HG03354 (cell line): Measurements from ENCODE around the gene RPS6KA5.
"Not testable (repeated sequence)": the region's sequence is repeated elsewhere in the genome, so short reads cannot be mapped to it uniquely, and the experiment has no call there.

Experiments
- ATAC-seq: cut with Tn5 transposase; IDR thresholded peaks from one replicate; pipeline ENCODE4 v1.9.1; 2021; ENCODE audit warnings: mild to moderate bottlenecking; ENCODE audit not compliant: unreplicated experiment, poor library complexity, severe bottlenecking

The RPS6KA5 gene

DNA sequence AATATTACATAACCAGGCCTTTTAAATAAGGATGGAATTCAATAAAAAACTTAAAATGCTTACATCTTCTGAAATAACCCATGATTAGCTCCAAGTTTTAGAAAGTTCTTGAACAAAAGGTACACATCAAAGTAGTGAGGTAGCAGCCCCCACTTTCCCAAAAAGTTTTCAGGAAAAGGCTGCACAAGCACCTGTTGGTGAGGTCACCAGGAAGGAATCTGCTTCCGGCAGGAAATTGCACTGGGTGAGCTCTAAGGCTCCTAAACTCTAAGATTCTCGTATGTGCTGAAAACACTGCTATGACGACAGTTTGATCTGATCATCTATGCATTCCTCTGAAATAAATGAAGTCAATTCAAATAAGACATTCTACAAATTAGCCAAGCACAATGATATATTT is 210.0 kb downstream of the RPS6KA5 start:
- no peak for ATAC-seq

DNA sequence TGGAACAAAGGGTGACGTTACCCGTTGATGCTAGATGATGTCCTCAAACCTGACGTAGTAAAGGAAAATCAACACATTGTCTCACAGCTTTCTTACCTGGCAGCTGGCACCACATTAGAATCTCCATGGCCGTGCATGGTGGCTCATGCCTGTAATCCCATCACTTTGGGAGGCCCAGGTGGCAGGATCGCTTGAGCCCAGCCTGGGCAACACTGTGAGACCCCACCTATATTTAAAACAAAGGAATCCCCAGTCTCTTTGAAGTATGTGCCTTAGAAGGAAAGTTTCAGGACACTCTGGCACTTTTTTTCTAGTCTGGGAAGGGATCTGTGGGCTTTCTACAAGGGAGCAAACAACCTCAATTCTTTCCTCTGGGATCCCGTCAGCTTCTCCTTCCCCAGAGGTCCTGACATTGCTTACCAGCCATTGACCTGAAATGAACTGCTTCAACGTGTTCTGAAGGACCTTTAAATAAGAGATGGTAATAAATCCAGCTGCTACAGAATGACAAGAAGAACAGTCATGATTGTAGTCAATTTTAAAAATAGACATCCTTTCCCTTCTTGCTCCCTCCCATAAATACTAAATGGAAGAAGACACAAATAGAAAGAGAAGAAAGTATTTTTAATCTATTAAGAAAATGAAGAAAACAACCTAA is 210.5 kb downstream of the RPS6KA5 start:
- no peak for ATAC-seq

DNA sequence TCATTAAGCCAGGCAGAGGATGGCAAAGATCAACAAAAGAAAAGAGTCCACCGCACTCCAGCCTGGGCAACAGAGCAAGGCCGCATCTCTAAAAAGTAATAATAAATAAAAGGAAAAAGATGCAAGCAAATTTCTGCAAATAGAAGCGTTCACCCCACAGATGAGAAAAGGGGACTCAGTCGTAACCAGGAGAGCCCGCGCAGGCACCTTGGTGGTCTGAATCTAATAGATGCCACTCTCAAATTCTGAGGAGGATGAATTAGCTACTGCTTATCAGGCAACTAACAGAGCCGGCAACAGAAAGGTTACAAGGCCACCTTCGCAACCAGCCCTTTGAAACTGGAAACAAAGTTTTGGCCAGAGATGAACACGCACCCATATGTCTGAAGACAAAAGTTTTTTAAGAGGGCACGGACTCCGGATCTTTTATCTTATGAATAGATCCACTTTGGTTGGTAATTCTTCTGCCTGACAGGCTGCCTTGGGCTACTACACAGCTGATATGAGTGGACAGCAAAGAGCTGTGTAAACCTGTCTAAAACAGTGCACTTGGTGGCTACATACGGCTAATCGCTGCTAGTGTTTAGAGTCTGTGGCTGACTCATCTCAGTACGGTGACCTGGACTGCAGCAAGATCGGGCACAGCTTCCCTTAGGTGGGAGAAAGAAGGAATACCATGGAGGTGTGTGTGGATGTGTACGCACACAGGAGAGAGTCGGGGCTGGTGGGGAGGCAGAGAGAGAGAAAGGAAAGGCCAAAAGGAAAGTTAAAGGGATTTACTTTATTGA is 211.3 kb downstream of the RPS6KA5 start:
- ATAC-seq: no peak

DNA sequence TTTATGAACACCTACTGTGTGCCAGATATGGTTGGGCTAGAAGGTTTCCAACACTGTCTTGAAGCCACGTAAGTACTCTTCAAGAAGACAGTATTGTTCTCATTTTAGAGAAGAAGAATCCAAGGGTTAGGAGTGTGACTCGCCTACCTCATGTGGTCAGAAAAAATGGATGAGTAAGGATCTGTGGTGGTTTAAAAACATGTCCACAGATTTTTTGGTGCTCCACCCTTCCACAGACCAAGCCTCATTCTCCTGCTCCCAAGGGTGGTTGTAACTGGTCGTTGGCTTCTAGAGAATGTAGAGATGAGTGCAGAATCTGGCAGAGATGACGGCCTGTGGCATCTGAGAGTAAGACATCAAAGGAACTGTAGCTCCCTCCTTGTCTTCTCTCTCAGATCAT is 213.9 kb downstream of the RPS6KA5 start:
- no peak for ATAC-seq

DNA sequence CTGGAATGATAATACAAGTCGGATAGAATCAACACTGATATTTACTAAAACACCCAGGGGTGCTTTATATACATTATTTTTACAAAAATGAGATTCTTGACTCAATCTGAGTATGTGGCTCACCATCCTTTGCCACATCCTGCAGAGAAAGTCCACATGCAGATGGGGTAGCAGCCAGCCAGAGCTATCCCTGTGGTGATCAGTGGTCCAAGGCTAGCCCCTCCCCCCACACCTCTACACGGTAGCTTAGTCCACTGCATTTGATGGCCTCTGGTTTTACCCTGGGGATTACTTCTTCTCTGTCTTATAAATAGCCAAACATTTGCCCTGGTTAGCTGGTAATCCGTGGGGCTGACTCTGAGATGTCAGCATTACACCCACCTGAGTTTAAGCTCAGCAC is 216.1 kb downstream of the RPS6KA5 start:
- ATAC-seq: no peak

DNA sequence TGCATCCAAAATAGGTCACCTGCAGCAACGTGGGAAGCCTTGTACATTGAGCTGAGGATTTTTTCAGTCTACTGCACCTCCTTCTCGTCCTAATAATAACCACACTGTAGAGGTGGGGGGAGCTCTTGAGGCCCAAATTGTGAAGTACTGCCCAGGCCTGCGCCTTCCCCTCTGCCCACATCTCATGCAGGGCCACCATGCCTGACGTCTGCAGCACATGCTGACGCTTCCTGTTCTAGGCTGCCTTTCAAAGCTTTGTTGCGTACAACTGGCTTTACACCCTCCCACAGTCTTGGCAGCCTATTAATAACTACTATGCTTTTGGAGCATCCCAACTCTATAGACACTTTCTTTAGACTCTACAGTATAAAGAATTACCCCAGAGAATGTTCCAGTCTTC is 217.7 kb downstream of the RPS6KA5 start:
- no peak for ATAC-seq

DNA sequence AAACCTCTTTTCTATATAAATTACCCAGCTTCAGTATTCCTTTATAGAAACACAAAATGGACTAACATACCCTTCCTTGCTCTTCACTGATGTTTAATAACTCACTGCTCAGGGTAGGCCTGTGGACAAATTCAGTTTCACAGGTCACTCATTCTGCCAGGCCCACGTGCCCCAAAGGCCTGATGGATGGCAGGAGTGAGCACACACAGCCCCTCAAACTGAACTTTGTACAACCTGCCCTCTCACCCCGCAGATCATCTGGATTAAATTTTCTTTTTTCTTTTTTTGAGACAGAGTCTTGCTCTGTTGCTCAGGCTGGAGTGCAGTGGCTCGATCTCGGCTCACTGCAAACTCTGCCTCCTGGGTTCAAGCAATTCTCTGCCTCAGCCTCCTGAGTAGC is 219.8 kb downstream of the RPS6KA5 start:
- ATAC-seq: not testable (repeated sequence)

DNA sequence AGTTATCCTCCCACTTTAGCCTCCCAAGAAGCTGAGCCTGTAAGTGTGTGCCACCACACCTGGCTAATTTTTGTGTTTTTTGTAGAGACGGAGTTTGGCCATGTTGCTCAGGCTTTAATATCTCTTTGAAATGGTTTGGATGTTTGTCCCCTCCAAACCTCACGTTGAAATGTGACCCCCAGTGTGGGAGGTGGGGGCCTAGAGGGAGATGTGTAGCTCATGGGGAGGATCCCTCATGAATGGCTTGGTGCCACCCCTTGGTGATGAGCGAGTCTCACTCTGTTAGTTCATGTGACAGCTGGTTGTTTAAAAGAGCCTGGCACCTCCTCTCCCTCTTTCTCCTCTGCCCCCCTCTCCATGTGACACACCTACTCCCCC is 220.6 kb downstream of the RPS6KA5 start:
- ATAC-seq: no peak

DNA sequence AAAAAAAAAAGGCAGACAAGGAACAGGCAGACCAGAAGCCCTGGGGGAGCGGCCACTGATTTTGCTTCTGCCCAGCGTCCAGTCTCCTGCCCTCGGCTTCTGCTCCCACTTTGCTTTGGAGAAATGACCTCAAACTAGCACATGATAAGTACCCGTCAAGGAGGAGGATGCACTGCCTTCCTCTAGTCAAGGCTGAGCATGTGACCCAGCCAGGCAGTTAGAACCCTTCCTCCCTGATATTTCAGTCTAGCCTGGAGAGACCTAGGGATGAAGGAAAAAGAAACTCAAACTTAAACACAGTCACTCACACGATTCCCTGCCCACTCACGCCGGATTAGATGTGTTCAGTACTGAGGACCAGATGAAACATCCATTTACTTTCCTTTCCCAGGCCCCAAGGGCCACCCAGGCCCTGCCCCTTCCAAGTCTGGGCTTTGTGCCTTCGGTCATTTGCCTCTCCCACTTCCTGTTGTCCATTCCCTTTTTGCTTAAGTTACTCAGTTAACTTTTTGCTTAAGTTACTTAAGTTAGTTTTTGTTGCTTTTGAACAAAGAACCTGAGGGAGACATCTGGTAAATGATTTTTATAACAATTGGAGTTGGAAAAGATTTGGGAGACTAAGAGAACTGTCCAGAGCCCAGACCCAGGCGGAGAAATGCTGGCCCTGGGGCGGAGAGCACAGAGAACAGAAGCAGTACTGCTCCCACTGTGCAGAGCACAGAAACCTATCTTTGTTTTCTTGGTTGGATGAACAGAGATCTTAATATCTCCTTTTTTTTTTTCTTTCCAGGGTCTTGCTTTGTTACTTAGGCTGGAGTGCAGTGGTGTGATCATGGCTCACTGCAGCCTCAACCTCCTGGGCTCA is 221.2 kb downstream of the RPS6KA5 start:
- no peak for ATAC-seq

DNA sequence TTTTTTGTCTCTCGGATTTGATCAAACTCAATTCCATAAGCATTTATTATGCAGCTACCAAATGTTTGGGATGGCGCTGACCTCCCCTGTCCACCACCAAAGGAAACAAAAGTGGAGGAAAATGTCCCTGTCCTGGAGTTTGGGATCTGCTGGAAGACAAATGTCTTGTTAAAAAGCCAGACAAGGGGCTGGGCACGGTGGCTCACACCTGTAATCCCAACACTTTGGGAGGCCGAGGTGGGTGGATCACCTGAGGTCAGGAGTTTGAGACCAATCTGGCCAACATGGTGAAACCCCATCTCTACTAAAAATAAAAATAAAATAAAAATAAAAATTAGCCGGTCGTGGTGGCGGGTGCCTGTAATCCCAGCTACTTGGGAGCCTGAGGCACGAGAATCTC is 221.9 kb downstream of the RPS6KA5 start:
- not testable (repeated sequence) for ATAC-seq

DNA sequence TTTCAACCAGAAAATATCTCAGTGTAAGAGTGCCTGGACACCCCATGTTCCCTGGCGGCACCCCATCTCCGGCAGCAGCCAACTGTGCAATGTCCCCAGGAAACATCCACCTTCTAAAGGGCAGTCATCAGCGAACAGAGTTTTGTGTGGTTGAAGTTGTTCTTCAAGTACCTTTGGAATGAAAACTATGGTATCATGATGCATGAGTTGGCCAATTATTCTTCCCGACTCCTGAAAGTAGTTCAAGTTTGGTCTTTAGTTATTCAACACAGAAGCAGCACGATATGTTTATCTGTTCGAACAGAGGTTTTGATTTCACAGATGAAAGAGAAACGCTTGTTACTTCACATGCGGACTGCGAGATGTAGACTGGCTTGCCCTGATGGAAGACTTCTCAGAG is 223.1 kb downstream of the RPS6KA5 start:
- ATAC-seq: no peak

DNA sequence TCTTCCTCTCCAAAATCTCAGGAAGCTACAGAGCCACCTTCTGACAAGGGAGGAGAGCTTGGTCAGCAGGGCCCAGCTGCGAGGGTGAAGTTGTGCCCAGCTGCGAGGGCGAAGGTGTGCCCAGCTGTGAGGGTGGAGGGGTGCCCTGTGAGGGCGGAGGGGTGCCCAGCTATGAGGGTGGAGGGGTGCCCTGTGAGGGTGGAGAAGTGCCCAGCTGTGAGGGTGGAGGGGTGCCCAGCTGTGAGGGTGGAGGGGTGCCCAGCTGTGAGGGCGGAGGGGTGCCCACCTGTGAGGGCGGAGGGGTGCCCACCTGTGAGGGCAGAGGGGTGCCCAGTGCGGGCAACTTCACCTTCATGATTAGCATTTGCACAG is 223.8 kb downstream of the RPS6KA5 start:
- ATAC-seq: no peak

DNA sequence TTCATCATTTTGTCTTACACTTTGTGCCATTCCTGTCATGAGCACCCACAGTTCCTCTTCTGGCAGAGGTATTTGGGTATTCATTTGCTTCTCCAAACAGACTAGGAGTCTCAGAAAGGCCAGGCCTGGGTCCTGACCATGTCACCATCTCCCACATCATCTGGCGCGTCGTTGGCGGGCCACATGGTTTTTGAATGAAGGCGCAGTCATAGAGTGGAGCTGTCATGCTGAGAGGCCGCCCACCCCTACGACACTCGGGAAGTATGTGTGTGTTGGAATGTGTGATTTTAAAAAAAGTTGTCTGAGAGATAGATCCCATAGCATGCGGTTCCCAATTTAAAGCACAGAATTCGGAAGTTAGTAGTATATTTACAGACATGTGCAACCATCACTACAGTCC is 228.6 kb downstream of the RPS6KA5 start:
- ATAC-seq: no peak

DNA sequence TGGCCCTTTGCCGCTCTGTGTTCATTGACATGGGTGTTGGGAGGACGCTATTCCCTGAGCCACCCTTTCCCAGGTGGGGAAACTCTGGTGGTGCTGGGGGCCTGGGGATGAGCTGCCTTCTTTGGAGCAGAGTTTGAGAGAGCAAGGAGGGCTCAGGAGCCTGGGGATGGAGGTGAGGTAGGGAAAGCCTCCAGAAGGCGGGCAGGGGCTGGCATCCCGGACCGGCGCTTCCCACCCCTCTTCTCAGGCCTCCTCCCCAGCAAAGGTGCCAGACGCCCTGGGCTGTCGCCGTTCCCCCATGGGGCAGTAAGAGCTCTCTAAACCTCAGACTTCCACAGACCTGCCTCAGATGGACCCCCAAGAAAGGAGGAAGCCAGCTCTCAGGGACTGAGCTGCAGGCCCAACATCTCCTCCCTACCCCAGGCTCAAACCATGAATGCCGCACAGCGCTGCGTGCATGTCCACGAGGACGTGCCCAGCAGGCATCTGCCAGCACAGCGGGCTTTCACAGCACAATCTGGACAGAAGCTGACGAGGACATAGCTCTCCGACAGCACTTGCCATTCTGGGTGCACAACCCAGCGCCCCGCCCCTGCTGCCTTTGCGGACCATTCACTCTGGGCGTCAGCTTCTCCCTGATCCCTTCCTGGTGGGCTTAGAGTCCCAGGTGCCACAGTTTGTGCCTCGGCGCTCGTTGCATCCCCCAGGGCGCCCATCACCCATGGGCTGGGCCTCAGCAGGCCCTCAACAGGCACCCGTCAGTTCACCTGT is 229.3 kb downstream of the RPS6KA5 start:
- no peak for ATAC-seq

DNA sequence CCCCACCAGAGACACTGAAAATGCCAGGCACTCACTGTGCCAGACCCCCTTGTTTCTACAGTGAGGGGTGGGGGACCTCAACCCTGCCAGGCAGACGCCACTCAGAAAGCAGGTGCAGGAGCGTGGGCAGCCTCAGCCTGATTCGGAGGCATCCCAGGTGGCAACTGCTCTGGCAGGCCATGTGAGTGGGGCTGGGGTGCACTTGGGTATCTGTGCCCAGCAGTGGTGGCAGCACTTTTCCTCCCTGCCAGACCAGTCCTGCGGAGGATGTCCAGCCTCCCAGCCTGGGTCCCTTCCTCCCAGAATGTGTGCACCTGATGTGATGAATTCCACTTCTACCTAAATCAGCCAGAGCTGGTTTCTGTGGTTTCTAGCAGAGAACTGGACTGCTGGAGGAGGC is 230.8 kb downstream of the RPS6KA5 start:
- ATAC-seq: no peak

DNA sequence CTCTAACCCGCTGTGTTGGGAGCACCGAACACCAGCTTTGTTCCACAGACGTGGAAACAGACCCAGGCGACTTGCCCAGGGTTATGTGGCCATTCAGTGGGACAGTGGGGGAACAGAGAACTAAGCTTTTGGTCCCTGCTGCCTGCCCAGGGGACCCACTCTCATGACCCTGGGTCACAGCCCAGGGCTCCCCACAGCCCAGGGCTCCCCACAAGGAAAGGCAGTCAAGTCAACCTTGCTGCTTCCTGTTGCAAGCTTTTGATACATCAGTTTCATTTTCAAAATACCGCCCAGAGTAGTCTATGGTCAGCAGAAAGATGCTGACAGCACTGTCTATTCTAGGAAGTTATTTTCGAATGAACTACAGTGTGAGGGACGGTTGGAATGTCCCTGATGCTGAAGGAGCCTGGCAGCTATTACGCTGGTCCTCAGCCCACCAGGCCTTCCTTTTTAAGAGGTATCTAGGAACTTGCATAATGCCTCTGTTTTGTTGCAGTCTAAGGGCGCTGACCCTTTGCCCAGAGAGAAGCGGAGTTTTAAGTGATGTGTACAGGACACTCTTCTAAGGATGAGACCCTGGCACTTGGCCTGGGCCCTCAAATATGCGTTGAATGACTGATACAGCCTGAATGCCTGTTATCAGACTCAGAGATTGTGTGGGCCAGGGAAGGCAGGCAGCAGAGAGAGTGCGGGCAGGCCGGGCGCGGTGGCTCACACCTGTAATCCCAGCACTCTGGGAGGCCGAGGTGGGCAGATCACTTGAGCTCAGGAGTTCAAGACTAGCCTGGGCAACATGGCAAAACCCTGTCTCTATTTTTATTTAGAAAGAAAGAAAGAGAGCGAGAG is 231.6 kb downstream of the RPS6KA5 start:
- ATAC-seq: peak; percentile 51

DNA sequence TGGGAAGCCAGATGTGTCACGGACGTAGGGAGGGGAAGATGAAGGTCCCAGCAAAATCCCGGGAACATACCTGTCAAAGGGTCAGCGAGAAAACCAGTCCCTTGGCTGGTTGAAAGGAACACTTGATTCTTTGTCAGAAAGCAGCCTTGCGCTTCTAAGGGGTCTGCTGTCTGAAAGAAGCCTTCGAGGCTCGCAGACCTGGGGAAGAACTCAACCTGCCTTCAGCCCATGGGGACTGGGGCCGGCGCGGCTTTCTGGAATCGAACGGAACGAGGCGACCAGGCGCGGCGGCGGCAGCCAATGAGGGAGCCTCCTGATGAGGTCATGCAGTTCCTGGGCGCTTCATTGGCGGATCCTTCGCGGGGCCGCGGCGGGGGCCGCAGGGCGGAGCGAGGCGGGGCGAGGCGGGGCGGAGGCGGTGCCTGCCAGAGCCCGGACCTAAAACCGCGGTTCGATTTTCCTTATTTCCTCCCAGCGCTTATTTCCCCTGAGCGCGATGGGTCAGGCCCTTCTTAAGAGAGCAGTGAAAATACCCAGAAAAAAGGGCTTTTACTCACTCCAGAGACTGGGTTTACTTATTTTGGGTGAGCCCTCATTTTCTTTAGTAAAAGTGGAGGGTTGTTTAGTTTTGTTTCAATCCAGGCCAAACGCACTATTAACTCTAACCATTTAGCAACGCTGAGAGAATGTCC is 232.4 kb downstream of the RPS6KA5 start:
- ATAC-seq: peak; percentile 99

DNA sequence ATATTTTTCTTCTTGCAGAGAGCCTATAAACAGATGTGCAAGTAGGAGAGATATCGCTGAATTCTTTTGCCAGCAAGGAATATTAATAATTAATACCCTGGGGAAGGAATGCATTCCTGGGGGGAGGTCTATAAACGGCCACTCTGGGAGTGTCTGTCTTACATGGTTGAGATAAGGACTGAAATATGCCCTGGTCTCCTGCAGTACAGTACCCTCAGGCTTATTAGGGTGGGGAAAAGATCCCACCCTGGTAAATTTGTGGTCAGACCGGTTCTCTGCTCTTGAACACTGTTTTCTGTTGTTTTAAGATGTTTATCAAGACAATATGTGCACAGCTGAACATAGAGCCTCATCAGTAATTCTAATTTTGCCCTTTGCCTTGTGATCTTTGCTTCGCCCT is 236.9 kb downstream of the RPS6KA5 start:
- ATAC-seq: not testable (repeated sequence)

DNA sequence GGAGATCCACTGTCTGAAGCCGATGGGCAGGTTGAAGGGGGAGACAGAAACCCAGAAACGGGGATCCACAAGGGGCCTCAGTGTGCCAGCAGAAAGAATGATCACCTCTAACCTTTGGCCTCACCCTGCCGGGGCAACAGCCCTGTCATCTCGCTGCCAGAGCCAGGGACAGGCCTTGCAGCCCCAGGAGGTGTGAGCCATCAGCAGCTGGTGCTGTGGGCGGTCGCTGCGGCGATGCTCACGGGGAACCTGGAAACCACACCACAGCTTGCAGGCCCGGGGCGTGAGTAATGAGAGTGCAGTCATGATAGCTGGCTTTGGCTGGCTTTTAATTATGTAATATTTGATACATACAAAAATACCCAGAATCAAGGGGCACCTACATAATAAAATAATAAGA is 239.5 kb downstream of the RPS6KA5 start:
- peak; percentile 83 for ATAC-seq
